Measurements from ENCODE around the gene SRI. TPM values are rescaled to one million over a fixed set of nuclear protein-coding genes. Genes with fewer than 3 reads are reported as not detected.
"Not testable (repeated sequence)": the region's sequence is repeated elsewhere in the genome, so short reads cannot be mapped to it uniquely, and the experiment has no call there.

Gene SRI
- total and polyA plus RNA-seq, 8 donors = 18.6 to 78.1 (median 42.1) TPM

- DNase-seq (no peak), FAIRE-seq (no peak), ATAC-seq (no peak)
- intact Hi-C loops (cut with DNase I) = loop anchor here in 1 of 3 donors (10.0 kb wide), 1 partner anchor 378 kb away; no protein-coding TSS in a partner anchor
- H3K36me3 ChIP-seq = no peaks in the 10 kb centered on the region
- 90 to 93% methylated on average over 4 of the region's 4 CpGs for WGBS, 2 donors
- no peaks in the 10 kb centered on the region for H3K4me1 ChIP-seq
- no peak overlapping the region for H3K4me3 ChIP-seq
- no peak overlapping the region for H3K27ac ChIP-seq
- no peaks in the 10 kb centered on the region for H3K9me3 ChIP-seq
- no peak for TF ChIP-seq CTCF (IDR thresholded peaks at IDR 0.05)
- no peaks in the 10 kb centered on the region for H3K27me3 ChIP-seq
These were observed 47.0 kb downstream of the SRI start for GRCh38 chr7:88172842-88173241.

GRCh38 chr7:88169717-88170320 is 50.0 kb downstream of the SRI start:
- peak; percentile 38 to 69 (median 64) for ATAC-seq
- WGBS, 2 donors = 0 to 5% methylated on average over 1 of the region's 1 CpG
- H3K4me3 ChIP-seq = no peak overlapping the region
- peak in 3 of 4 donors; percentile 45 to 49 (median 46) for TF ChIP-seq CTCF (IDR thresholded peaks at IDR 0.05)
- FAIRE-seq = peak; percentile 90
- no peak for DNase-seq
- H3K27ac ChIP-seq = no peak overlapping the region
- no peaks in the 10 kb centered on the region for H3K27me3 ChIP-seq
- no peaks in the 10 kb centered on the region for H3K36me3 ChIP-seq
- no peaks in the 10 kb centered on the region for H3K9me3 ChIP-seq
- no peaks in the 10 kb centered on the region for H3K4me1 ChIP-seq
- intact Hi-C loops (cut with DNase I) = loop anchor here in 1 of 3 donors (10.0 kb wide), 1 partner anchor 375 kb away; no protein-coding TSS in a partner anchor

GRCh38 chr7:88167721-88168120 is 52.1 kb downstream of the SRI start:
- ATAC-seq = no peak

GRCh38 chr7:88167223-88167622 is 52.6 kb downstream of the SRI start:
- H3K27me3 ChIP-seq = no peaks in the 10 kb centered on the region
- no peak for DNase-seq
- intact Hi-C loops (cut with DNase I) = no loop called here
- H3K9me3 ChIP-seq = no peaks in the 10 kb centered on the region
- no peak for ATAC-seq
- no peak for FAIRE-seq
- WGBS, 2 donors = 74 to 87% methylated on average over 2 of the region's 2 CpGs
- no peaks in the 10 kb centered on the region for H3K36me3 ChIP-seq
- no peak overlapping the region for H3K27ac ChIP-seq
- TF ChIP-seq CTCF (IDR thresholded peaks at IDR 0.05) = no peak
- no peak overlapping the region for H3K4me3 ChIP-seq
- no peaks in the 10 kb centered on the region for H3K4me1 ChIP-seq

More at GRCh38 chr7:88167721-88168120, 52.1 kb downstream of the SRI start:
- Histone ChIP-seq H3K27ac (no peak overlapping the region), H3K4me3 (no peak overlapping the region), H3K36me3 (no peaks in the 10 kb centered on the region), H3K9me3 (no peaks in the 10 kb centered on the region), H3K4me1 (no peaks in the 10 kb centered on the region), H3K27me3 (no peaks in the 10 kb centered on the region)
- TF ChIP-seq CTCF (IDR thresholded peaks at IDR 0.05) = no peak
- WGBS, 2 donors = 80 to 81% methylated on average over 2 of the region's 2 CpGs
- FAIRE-seq = no peak
- DNase-seq = no peak
- intact Hi-C loops (cut with DNase I) = no loop called here

GRCh38 chr7:88165697-88166096 is 54.1 kb downstream of the SRI start:
- FAIRE-seq (no peak), ATAC-seq (no peak), DNase-seq (no peak)
- no peaks in the 10 kb centered on the region for H3K9me3 ChIP-seq
- H3K4me3 ChIP-seq = no peak overlapping the region
- intact Hi-C loops (cut with DNase I) = no loop called here
- H3K27me3 ChIP-seq = no peaks in the 10 kb centered on the region
- no peaks in the 10 kb centered on the region for H3K36me3 ChIP-seq
- TF ChIP-seq CTCF (IDR thresholded peaks at IDR 0.05) = no peak
- H3K4me1 ChIP-seq = no peaks in the 10 kb centered on the region
- no peak overlapping the region for H3K27ac ChIP-seq

- H3K9me3 ChIP-seq; DNase-seq; H3K36me3 ChIP-seq; H3K4me3 ChIP-seq; ATAC-seq; intact Hi-C loops (cut with DNase I); H3K4me1 ChIP-seq; H3K27me3 ChIP-seq; FAIRE-seq; H3K27ac ChIP-seq: not testable (repeated sequence)
- 77 to 82% methylated on average over 2 of the region's 2 CpGs for WGBS, 2 donors
These were observed 60.1 kb downstream of the SRI start for GRCh38 chr7:88159741-88160140.

Measured in pancreas (tissue), 10 donors.